ENCODE measurements around the gene PTPN5.
"Not testable (repeated sequence)": the region's sequence is repeated elsewhere in the genome, so short reads cannot be mapped to it uniquely, and the experiment has no call there.

Gene PTPN5

DNA sequence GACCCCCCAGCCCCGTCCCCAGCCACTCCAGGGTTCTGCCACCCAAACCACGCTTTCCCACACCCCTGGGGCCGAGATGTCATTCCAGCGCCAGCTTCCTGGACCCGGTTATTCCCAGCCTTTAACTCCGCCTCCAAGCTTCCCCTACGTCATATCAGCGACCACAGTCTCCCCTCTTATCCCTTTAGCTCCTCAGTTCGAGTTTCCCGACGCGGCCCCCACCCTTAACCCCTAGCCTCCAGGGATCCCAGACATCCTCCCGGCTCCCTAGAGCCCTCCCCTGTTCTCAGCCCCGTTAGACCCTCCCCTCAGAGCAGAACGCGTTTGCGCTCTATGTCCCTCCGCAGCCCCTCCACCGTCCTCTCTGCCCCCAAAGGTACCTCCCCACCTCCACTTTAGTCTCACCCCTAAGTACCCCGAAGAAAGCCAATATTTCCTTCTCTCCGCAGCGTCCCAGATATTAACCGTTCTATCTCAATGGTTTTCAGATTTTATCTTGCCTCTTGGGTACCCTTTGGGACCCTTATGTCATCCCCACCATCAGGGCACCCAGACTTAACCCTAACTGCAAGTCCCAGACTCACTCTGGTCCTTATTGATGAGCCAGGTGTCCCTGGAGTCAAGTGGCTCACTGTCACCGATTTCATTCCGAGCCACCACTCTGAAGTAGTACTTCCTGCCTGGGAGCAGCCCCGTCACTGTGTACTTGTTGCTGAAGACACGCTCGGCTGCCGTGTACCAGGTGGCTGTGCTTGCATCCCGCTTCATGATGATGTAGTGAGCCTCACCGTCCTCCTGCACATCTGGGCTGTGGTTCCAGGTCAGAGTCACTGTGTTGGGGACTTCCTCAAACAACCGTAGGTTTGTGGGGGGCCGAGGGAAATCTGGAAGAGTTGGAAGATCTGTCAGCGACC, 85.0 kb downstream of the PTPN5 start:
- DNase-seq: peak; percentile 40

DNA sequence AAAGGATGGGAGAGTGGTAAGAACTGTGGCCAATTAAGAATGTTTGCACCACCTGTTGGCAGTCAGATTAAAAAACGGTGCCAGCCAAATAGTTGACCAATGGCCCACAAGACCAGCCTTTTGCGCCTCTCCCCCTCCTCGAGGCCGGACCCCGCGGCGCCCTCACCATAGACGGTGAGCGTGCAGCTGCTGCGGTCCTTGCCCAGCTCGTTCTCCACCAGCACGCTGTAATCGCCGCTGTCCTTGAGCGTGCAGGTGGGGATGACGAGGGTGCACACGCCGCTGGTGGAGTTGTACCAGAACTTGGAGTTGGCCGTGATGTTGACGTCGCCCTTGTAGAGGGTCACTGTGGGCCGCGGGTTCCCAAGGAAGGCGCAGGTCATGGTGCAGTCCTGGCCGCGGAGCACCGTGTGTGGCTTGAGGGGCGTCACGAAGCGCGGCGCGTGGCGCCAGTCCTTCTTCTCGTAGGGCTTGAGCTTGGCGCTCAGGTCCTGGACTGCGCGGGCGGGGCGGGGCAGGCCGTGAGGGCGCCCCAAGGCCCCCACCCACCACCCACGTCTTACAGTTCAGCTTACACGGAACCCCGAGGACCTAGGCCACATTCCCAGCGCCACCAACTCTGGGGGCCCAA, 85.8 kb downstream of the PTPN5 start:
- DNase-seq: no peak

DNA sequence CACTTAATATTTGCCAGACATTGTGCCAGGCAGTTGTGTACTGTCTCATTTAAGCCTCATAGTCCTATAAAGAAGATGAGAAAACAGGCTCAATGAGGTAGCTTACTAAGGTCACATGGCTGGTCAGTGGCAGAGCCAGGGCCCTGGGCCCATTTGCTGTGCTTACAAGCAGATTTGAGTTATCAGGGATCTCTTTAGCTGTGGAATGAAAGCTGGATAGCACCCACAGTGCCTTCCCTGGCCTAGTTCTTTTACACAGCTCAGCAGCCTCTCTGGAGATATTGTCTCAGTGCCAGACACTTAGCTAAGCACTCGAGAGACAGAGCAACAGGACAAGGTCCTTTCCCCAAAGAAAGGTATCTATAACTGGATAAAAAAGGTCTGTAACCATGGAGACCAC, 86.9 kb downstream of the PTPN5 start:
- no peak for DNase-seq

DNA sequence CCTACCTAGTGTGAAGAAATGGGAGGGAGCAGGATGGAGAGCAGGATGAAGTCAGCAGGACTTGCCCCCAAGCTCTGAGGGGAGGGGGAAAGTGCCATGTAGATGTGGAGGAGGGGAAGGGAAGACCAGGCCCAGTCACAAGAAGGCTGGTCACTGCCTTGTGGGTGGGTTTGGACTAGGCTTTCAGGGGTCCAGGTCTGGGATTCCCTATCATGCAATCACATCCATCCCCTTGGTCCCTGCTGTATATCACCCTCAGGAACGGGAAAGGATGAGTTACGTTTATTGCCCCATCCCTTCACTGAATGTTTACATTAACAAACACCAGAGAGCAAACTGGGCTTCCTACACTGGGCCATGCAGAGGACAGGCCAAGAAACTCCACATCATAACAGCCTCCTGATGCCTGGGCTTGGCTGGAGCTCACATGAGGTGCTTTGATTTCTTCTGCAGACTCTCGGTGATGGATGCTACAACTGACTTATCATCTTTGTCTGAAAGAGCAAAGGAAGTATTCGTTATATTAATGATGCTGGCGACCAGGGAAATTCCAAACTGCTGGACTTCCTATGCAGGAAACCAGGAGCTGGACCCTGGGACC, 87.5 kb downstream of the PTPN5 start:
- no peak for DNase-seq

DNA sequence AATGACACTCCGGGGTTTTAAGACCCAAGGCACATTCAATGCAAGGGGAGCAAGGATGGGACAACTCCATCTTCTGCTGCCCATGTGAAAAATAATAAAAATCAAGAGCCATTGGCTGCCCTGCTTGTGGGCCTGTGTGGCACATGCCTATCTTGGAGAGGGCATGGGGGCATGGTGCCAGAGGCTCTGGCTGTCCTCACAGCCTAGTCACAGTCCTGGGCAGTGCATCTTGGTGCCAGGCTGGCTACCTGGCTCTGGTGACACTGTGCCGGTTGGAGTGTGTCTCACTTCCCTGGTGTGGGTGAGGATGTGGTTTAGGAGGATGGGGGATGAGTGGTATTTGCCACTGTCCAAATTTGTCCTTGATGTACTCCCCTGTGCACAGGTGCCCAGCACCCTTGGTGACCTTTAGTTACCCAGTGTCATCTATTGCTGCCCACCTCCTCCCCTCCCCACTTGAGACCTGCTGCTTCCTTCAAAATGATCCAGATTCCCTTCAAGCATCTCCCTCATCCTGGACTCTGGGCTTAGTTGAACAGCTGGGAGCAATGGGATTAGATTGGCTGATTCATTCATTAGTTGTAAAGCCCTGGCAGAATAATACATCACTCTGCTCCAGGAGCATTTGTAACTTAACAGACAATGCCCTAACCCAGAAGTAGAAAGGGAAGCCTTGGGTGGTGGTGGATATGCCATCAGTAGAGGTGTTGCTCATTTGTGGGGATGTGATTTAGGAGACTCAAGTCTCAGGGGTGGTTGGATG, 88.4 kb downstream of the PTPN5 start:
- no peak for DNase-seq

DNA sequence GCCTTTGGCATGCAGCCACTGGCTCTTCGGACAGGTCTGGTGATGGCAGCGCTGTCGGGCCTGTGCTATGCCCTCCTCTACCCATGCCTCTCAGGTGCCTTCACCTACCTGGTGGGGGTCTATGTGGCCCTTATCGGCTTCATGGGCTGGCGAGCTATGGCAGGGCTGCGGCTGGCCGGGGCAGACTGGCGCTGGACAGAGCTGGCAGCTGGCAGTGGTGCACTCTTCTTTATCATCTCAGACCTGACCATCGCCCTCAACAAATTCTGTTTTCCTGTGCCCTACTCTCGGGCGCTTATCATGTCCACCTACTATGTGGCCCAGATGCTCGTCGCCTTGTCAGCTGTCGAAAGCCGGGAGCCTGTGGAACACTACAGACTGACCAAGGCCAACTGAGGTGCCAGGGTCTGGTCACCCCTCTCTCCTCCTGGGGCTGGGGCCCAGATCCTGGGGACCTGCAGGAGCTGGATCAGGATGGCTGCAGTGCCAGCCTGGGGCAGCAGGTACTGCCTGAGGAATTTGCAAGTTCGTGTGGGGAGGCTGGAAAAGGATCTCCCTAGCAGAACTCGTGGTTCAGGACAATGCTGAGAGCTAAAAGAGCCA, 89.9 kb downstream of the PTPN5 start:
- DNase-seq: no peak

DNA sequence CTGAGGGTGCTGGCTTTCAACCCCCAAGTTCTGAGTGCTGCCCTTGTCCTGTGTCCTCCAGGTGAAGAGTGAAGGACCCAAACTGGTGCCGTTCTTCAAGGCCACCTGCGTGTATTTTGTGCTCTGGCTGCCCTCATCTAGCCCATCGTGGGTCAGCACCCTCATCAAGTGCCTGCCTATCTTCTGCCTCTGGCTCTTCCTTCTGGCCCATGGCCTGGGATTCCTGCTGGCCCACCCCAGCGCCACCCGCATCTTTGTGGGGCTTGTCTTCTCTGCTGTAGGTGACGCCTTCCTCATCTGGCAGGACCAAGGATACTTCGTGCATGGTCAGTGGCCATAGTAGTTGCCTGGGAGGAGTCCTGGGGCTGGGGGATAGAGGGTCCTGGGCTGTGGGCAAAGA, 90.7 kb downstream of the PTPN5 start:
- DNase-seq: no peak

DNA sequence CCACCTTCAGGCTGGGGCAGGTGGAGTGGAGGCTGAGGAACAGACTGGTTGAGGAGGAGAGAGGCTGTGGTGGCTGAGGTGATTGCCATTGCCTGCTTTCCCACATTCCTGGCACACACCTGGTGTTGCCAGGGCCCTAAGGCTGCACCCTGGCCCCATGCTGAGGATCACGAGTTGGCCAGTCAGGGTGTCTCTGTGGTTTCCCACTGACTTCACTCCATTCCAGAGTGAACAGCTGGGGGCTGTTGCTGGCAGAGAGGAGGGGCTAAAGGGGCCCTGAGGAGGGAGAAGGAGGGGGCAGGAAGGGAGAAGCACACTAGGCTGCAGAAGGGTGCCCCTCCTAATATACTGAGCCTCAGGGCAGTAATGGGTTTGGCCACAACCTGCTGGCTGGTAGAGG, 91.2 kb downstream of the PTPN5 start:
- no peak for DNase-seq

DNA sequence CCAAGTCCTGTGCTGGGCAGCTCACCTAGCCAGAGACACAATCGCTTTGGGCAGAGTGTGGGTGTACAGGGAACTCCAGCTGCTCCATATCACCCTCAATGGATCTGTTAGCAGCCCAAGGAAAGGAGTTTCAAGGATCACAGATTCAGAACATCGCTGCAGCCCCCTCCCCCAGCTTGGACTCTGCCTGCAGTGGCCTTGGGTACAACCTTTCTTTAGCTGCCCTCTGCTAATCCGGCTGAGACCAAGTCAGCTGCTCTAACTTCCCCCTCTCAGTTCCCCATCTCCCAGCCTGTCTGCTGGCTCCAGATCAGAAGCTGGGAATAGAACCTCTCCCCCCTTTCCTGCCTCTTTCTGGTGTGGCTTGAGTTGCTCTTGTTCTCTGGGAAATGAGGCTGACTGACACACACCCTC, 91.7 kb downstream of the PTPN5 start:
- DNase-seq: no peak

DNA sequence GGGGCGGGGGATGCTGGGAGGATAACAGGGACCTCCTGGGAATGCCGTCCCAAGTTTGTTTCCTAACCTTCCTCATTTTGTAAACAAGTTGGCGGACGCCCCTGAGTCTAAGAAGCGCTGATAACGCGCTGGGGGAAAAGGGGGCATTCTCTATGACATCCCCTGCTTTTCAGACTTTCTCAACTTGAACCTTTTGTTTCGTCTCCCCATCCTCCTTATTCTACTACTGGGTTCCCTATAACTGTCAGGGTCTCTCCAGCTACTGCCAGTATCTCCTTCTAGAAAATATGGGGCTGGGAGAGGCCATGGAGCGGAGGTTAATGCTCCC, 92.4 kb downstream of the PTPN5 start:
- no peak for DNase-seq

DNA sequence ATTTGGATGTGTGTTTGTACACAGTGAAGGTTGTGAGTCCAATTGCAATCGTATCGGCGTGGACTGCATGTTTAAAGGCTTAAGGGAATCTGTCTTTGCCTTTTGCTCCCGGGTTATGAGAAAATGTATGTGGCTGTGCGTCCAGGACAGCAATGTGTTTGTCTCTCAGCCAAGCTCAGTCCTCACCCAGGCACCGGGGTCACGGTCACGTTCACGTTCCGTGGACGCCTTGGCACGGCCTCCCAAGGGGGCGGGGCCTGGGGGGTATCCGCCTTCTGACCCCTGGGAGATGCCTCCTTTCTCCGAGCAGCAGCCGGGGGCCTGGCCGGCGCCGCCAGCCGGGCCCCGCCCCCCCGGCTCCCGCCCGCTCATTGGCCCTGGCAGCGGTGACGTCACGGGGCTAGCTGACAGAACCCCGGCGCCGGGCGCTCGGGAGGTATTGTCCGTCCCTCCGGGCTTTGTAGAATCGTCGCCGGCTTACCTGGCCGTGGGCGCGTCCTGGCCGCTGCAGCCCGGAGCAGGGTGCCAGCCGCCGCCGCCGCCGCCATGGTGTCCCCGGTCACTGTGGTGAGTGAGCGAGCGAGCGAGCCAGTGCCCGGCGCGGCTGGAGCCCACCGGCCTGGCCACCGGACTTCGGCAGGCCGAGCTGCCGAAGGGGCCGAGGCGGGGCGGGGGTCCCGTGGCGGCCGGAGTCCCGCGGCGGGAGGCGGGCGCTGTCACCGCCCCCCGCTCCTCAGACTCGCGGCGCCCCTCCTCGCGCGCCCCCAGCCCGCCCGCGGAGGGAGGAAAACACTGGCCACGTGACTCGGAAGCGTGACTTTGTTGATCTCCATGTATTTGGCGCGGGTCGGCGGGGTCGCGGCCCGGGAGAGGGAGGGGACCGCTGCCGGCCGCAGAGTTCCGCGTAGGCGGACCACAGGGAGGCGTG, 93.0 kb downstream of the PTPN5 start, which contains the start of gene TMEM86A:
Gene TMEM86A (plus strand): TSS at position 439 of the 928 bp plus-strand sequence. CDS start 108 bp downstream, at position 547.
- DNase-seq: peak; percentile 82

DNA sequence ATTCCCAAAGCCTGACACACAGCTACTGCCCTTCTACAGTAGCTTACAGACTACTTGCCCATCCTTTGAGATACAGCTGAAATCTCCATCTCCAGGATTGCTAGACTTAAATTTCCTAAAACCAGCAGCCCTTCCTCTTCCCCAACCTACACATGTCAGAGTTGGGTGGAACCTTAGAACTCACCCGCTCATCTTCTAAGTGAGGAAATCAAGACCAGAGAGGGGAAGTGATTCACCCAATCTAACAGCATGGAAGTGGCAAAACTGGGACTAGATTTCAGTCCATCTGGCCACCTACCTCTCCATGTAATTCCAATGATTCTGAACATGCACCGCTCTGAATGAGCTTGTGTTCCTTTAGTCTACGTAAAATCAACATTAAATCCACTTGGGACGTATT, 94.0 kb downstream of the PTPN5 start:
- no peak for DNase-seq

DNA sequence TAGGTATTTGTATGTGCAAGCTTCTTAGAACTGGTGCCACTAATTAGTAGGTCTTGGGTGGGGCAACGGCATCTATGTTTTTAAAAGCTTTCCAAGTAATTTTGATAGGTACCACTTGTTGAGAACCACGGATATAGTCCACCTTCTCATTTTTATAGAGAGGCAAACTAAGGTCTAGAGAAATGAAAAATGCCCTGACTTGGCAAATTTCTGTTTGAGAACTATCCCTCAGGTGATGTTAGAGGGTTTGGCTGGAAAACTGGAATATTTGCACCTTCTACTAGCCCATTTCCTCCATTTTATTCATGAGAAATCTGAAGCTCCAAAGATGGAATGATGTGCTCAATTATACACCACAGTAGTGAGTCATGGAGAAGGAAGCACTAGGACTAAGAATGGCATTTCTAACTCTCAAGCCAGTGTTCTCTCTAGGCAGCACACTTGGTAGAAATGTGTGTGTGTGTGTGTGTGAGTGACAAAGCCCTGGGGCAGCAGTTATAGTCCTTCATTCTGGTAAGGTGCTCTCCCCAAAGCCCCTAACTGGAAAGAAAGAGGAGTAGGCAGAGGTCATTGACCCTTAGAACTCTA, 94.9 kb downstream of the PTPN5 start:
- no peak for DNase-seq

DNA sequence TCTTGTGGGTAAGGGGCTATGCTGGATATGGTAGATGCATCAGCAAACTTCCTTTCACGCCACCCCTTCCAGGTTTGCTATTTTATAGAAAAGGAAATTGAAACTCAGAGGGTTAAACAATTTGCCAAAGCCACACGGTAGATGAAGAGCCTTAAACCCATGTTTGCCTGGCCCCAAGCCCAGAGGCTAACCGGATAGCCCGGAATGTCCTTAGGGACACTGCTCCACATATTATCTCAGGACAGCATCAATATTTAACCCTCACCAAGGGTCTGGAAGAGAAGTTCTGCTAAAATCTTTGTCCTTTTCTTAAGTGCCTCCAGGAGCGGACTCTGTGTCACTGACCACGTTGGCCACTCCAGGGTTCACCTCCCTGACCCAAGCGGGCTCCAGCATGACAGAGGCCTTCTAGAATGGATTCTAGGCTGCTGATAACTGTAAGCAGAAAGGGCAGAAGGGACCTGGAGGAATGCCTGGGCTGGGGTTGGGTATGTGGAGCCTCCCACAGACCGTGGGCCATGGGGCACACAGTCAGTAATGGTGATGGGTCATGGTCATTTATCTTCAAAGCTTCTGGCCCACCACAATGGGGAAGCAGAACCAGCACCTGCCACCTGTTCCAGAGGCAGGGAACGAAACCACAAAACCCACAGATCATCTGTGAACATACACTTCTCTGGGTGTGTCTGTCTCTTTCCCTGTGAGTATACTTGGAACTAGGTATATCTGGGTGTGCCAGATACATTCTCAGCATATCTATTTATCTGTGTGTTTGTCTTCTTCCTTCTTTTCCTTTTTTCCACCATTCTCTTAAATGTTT, 98.4 kb downstream of the PTPN5 start:
- DNase-seq: no peak

DNA sequence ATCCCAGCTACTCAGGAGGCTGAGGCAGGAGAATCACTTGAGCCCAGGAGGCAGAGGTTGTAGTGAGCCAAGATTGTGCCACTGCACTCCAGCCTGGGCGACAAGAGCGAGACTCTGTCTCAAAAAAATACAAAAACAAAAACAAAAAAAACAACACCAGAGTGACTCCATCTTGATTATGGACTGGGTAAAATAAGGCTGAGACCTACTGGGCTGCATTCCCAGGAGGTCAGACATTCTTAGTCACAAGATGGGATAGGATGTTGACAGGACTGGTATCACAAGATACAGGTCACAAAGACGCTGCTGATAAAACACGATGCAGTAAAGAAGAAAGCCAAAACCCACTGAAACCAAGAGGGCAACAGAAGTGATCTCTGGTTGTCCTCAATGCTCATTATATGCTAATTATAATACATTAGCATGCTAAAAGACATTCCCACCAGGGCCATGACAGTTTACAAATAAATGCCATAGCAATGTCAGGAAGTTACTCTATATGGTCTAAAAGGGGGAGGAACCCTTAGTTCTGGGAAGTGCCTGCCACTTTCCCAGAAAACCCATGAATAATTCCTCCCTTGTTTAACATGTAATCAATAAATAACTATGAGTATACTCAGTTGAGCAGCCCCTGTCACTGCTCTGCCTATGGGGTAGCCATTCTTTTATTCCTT, 100.0 kb downstream of the PTPN5 start:
- not testable (repeated sequence) for DNase-seq

DNA sequence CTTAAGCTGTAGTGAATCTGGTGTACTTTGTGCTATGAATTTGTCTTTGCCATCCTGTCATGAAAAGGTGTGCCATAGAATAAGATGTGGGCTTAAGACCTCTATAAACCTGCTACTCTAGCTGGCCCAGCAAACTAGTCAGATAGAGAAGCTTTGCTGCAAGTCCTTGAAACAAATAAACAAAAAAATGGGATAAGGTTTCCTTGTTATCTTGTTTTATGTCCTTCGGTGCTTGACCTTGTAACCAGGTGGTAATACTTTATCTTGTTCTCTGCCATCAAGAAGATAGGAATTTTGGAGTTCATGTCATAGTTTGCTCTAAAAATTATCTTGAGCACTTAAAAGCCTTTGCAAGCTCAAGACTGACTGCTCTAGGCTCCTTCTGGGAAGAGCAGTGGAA, 107.3 kb downstream of the PTPN5 start:
- DNase-seq: no peak

DNA sequence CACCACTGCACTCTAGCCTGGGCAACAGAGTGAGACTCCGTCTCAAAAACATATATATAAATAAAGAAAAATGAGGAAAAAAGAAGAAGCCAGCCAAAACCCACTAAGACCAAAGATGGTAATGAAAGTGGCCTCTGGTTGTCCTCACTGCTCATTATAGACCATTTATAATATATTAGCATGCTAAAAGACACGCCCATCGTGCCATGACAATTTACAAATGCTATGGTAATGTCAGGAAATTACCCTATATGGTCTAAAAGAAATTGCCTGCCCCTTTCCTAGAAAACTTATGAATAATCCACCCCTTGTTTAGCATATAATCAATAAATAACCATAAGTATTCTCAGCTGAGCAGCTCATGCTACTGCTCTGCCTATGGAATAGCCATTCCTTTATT, 109.1 kb downstream of the PTPN5 start:
- DNase-seq: no peak

DNA sequence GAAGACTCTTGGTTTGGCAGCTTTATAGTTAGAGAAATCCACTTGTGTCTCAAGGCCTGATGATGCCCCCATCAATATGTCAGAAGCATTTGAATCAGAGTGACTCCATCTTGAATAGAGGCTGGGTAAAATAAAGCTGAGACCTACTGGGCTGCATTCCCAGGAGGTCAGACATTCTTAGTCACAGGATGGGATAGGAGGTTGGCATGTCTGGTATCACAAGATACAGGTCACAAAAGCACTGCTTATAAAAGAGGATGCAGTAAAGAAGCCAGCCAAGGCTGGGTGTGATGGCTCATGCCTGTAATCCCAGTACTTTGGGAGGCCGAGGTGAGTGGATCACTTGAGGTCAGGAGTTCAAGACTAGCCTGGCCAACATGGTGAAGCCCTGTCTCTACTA, 109.6 kb downstream of the PTPN5 start:
- not testable (repeated sequence) for DNase-seq
